DOHH2 (cell line): ENCODE measurements around the gene ABCB8.

Experiments used
- H3F3A ChIP-seq: fragments of 200-600 bp; sonication (generic), shearing (Covaris generic); 2 replicates; pipeline ENCODE4 v1.6.0; 2016; ENCODE audit warnings: antibody characterized with exemption, mild to moderate bottlenecking; ENCODE audit not compliant: control insufficient read depth, insufficient read depth
- H3K27ac ChIP-seq: fragments of 200-600 bp; sonication (generic); 2 replicates; pipeline ENCODE4 v1.5.1; 2014; ENCODE audit warnings: low read depth, mild to moderate bottlenecking, low read length, moderate library complexity
- H3K27me3 ChIP-seq: fragments of 200-600 bp; sonication (generic); 2 replicates; pipeline ENCODE4 v1.6.1; 2014; ENCODE audit warnings: mild to moderate bottlenecking, low read length, mixed read lengths; ENCODE audit not compliant: control insufficient read depth
- H3K36me3 ChIP-seq: fragments of 200-600 bp; sonication (generic); 2 replicates; pipeline ENCODE4 v1.6.1; 2014; ENCODE audit warnings: mild to moderate bottlenecking, low read length, moderate library complexity, mixed read lengths; ENCODE audit not compliant: control insufficient read depth
- H3K4me1 ChIP-seq: fragments of 200-600 bp; sonication (generic); 2 replicates; pipeline ENCODE4 v1.6.1; 2014; ENCODE audit warnings: mild to moderate bottlenecking, low read length, mixed read lengths; ENCODE audit not compliant: control insufficient read depth
- H3K4me2 ChIP-seq: fragments of 200-600 bp; sonication (generic); 2 replicates; pipeline ENCODE4 v1.6.0; 2014; ENCODE audit warnings: mild to moderate bottlenecking, low read length, moderate library complexity
- H3K4me3 ChIP-seq: fragments of 200-600 bp; sonication (generic); 2 replicates; pipeline ENCODE4 v1.5.1; 2014; ENCODE audit warnings: mild to moderate bottlenecking, low read length, mixed read lengths
- H3K79me2 ChIP-seq: fragments of 200-600 bp; sonication (generic); 2 replicates; pipeline ENCODE4 v1.6.1; 2014; ENCODE audit warnings: mild to moderate bottlenecking, low read length, mixed read lengths; ENCODE audit not compliant: control insufficient read depth
- H3K9me2 ChIP-seq: fragments of 200-600 bp; sonication (generic); replicated peaks from 2 replicates; pipeline ENCODE4 v1.6.1; 2014; ENCODE audit warnings: mild to moderate bottlenecking, low read length, mixed read lengths; ENCODE audit not compliant: control insufficient read depth
- H3K9me3 ChIP-seq: fragments of 200-600 bp; sonication (generic); 2 replicates; pipeline ENCODE4 v1.6.1; 2014; ENCODE audit warnings: antibody characterized with exemption, low read length, mixed read lengths; ENCODE audit not compliant: control insufficient read depth, insufficient read depth
- H4K20me1 ChIP-seq: fragments of 200-600 bp; sonication (generic); 2 replicates; pipeline ENCODE4 v1.6.0; 2014; ENCODE audit warnings: low read depth, mild to moderate bottlenecking, antibody characterized with exemption, low read length, moderate library complexity; ENCODE audit not compliant: control insufficient read depth, insufficient read depth
- EZH2phosphoT487 ChIP-seq: fragments of 200-600 bp; sonication (generic); IDR thresholded peaks from 2 replicates; pipeline ENCODE4 v1.6.1; 2017; ENCODE audit warnings: borderline replicate concordance, mild to moderate bottlenecking, antibody characterized with exemption, low read length, moderate library complexity, mixed read lengths
- TF ChIP-seq, protein P1 (sequence below): fragments of 200-600 bp; sonication (generic); IDR thresholded peaks from one replicate; pipeline ENCODE4 v1.5.1; 2014; ENCODE audit warnings: antibody characterized with exemption, mild to moderate bottlenecking, low read depth, low read length; ENCODE audit not compliant: poor library complexity, severe bottlenecking

ABCB8 gene

DNA sequence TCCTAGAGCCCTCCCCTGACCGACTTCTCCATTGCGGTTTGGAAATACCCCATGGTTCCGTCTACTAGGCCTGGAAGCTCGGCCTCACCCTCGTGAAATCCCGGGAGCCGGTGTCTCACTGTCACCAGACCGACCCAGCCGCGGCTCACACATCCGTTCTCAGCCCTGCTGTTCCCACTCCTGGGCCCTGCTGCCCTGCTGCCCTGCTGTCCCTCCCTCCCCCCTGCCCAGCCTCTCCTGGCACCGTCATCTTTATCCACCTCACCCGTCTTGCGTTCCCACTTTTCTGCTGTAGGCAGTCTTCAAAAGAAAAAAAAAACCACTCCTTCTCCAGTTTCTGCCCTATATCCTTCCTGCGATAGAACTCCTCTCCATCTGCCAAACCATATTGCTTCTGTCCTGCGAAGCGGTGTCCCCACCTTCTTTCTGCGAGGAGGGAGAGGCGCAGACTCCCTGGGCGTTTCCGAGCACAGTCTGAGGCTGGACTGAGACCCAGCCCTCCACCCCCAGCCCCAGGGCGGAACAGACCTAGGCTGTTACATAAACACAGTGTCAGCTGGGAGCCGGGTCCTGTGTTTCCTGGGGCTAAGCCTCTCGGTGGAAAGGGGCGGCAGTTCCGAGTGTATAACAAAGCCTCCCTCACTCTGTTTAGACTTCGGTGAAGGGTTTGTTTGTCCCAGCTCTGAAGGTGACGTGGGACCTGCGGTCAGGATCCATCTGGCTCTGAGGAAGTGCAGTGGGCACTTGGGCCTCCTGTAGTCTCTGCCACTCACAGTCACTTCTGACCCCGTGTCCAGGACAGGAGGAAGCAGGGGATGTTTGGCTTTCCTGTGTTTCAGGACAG is 60.8 kb downstream of the ABCB8 start:
- H4K20me1 ChIP-seq = peaks cover 7% of the 10 kb centered on the region
- peaks cover 9% of the 10 kb centered on the region for H3F3A ChIP-seq
- no peaks in the 10 kb centered on the region for H3K9me2 ChIP-seq
- peaks cover 53% of the 10 kb centered on the region for H3K27me3 ChIP-seq
- H3K4me1 ChIP-seq = peaks cover 29% of the 10 kb centered on the region
- H3K4me2 ChIP-seq = no peak overlapping the region
- H3K79me2 ChIP-seq = no peaks in the 10 kb centered on the region
- no peak overlapping the region for H3K27ac ChIP-seq
- TF ChIP-seq, protein P1, sequence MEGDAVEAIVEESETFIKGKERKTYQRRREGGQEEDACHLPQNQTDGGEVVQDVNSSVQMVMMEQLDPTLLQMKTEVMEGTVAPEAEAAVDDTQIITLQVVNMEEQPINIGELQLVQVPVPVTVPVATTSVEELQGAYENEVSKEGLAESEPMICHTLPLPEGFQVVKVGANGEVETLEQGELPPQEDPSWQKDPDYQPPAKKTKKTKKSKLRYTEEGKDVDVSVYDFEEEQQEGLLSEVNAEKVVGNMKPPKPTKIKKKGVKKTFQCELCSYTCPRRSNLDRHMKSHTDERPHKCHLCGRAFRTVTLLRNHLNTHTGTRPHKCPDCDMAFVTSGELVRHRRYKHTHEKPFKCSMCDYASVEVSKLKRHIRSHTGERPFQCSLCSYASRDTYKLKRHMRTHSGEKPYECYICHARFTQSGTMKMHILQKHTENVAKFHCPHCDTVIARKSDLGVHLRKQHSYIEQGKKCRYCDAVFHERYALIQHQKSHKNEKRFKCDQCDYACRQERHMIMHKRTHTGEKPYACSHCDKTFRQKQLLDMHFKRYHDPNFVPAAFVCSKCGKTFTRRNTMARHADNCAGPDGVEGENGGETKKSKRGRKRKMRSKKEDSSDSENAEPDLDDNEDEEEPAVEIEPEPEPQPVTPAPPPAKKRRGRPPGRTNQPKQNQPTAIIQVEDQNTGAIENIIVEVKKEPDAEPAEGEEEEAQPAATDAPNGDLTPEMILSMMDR = no peak
- no peak for TF ChIP-seq EZH2phosphoT487
- H3K9me3 ChIP-seq = no peaks in the 10 kb centered on the region
- no peak overlapping the region for H3K4me3 ChIP-seq
- no peaks in the 10 kb centered on the region for H3K36me3 ChIP-seq

- H3K27me3 ChIP-seq = peaks cover 46% of the 10 kb centered on the region
- no peak overlapping the region for H3K4me2 ChIP-seq
- peaks cover 3% of the 10 kb centered on the region; the same call in 1 of the 2 replicates for H3F3A ChIP-seq
- H3K9me2 ChIP-seq = no peaks in the 10 kb centered on the region
- no peaks in the 10 kb centered on the region for H3K9me3 ChIP-seq
- H3K36me3 ChIP-seq = no peaks in the 10 kb centered on the region
- H4K20me1 ChIP-seq = peaks cover 7% of the 10 kb centered on the region
- peaks cover 22% of the 10 kb centered on the region for H3K4me1 ChIP-seq
- H3K27ac ChIP-seq = no peak overlapping the region
- no peaks in the 10 kb centered on the region for H3K79me2 ChIP-seq
- TF ChIP-seq EZH2phosphoT487 = no peak
- TF ChIP-seq, protein P1 = no peak
- no peak overlapping the region for H3K4me3 ChIP-seq
Observed at GRCh38 chr7:151089893-151090730, 61.9 kb downstream of the ABCB8 start.

DNA sequence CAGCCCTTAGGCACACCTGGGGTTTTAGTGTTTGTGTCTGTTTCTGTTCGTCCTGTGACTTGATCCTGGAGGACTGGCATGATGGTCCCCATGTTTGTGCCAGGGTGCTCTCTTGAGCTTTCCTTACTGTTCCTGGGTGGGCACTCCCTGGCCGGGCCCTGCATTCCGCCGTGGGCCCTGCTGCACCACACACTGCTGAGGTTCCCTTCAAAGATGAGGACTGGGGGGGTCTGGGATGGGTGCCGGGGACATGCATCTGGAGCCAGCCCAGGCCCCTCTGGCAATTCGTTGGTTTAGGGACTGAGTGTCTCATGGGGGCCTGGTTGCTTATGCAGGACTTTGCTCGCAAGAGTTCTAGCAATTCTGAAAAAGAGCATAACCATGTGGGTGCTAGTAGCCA is 62.8 kb downstream of the ABCB8 start:
- no peaks in the 10 kb centered on the region for H3K9me3 ChIP-seq
- H3K4me2 ChIP-seq = no peak overlapping the region
- no peaks in the 10 kb centered on the region for H3F3A ChIP-seq
- peaks cover 7% of the 10 kb centered on the region for H4K20me1 ChIP-seq
- H3K27ac ChIP-seq = no peak overlapping the region
- no peaks in the 10 kb centered on the region for H3K9me2 ChIP-seq
- H3K4me1 ChIP-seq = peaks cover 13% of the 10 kb centered on the region
- H3K27me3 ChIP-seq = peaks cover 37% of the 10 kb centered on the region
- H3K4me3 ChIP-seq = no peak overlapping the region
- no peaks in the 10 kb centered on the region for H3K79me2 ChIP-seq
- TF ChIP-seq, protein P1 = no peak
- TF ChIP-seq EZH2phosphoT487 = no peak
- no peaks in the 10 kb centered on the region for H3K36me3 ChIP-seq
